Central memory CD8-positive, alpha-beta T cell (primary cell): ENCODE results near the gene HNF1B.

Source experiments
- ATAC-seq: fragments of 150-1000 bp; cut with Tn5 transposase; replicated peaks from 2 replicates; pipeline ENCODE4 v1.10.0; 2022; ENCODE audit warnings: mild to moderate bottlenecking, moderate FRiP score, moderate number of reproducible peaks; ENCODE audit not compliant: poor library complexity, severe bottlenecking; ENCODE audit errors: extremely low read depth
- DNase-seq, 2 donors: peaks; one replicate each; pipeline ENCODE4 v3.0.0; 2021; ENCODE audit warnings: low spot score in 2 of 2
- H3K27ac Mint-ChIP-seq: one replicate; pipeline ENCODE4 v1.8.0; 2022; ENCODE audit warnings: low read depth, mild to moderate bottlenecking, moderate library complexity, mixed read lengths
- H3K27me3 Mint-ChIP-seq: one replicate; pipeline ENCODE4 v1.8.0; 2022; ENCODE audit warnings: mixed read lengths
- H3K36me3 Mint-ChIP-seq: one replicate; pipeline ENCODE4 v1.8.0; 2022; ENCODE audit warnings: mild to moderate bottlenecking, moderate library complexity, mixed read lengths; ENCODE audit not compliant: insufficient read depth
- H3K4me1 Mint-ChIP-seq: one replicate; pipeline ENCODE4 v1.8.0; 2022; ENCODE audit warnings: mixed read lengths
- H3K4me3 Mint-ChIP-seq: one replicate; pipeline ENCODE4 v1.8.0; 2022; ENCODE audit warnings: mild to moderate bottlenecking, moderate library complexity, mixed read lengths
- H3K9me3 Mint-ChIP-seq: one replicate; pipeline ENCODE4 v1.8.0; 2022; ENCODE audit warnings: mixed read lengths

Gene HNF1B

GRCh38 chr17:37667039-37667438 lies 77.8 kb downstream of the HNF1B start:
- Mint-ChIP-seq H3K36me3 (no peaks in the 10 kb centered on the region), H3K9me3 (no peaks in the 10 kb centered on the region), H3K27ac (no peak overlapping the region), H3K4me3 (no peak overlapping the region), H3K27me3 (no peaks in the 10 kb centered on the region), H3K4me1 (no peaks in the 10 kb centered on the region)
- DNase-seq (no peak), ATAC-seq (no peak)

DNA sequence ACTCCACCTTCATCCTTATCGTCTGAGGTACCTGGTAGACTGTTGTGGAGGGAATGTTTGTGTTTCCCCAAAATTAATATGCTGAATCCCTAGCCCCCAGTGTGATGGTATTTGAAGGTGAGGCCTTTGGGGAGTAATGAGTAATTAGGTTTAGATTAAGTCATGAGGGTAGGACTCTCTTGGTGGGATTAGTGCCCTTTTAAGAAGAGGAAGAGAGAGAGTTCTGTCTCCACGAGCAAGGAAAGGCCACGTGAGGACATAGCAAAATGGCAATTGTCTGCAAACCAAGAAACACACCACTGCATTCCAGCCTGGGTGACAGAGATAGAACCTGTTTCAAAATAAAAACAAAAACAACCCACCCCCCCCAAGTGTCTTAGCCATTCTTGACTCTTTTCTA lies 80.6 kb downstream of the HNF1B start:
- DNase-seq (no peak), ATAC-seq (no peak)
- no peaks in the 10 kb centered on the region for H3K36me3 Mint-ChIP-seq
- H3K4me3 Mint-ChIP-seq, result no peak overlapping the region
- no peak overlapping the region for H3K27ac Mint-ChIP-seq
- H3K27me3 Mint-ChIP-seq, result peaks cover 9% of the 10 kb centered on the region
- no peaks in the 10 kb centered on the region for H3K9me3 Mint-ChIP-seq
- no peaks in the 10 kb centered on the region for H3K4me1 Mint-ChIP-seq

GRCh38 chr17:37662353-37662752 lies 82.5 kb downstream of the HNF1B start:
- ATAC-seq (no peak), DNase-seq (no peak)
- H3K9me3 Mint-ChIP-seq, result no peaks in the 10 kb centered on the region
- no peak overlapping the region for H3K27ac Mint-ChIP-seq
- no peaks in the 10 kb centered on the region for H3K4me1 Mint-ChIP-seq
- H3K27me3 Mint-ChIP-seq, result peaks cover 9% of the 10 kb centered on the region
- no peaks in the 10 kb centered on the region for H3K36me3 Mint-ChIP-seq
- no peak overlapping the region for H3K4me3 Mint-ChIP-seq

DNA sequence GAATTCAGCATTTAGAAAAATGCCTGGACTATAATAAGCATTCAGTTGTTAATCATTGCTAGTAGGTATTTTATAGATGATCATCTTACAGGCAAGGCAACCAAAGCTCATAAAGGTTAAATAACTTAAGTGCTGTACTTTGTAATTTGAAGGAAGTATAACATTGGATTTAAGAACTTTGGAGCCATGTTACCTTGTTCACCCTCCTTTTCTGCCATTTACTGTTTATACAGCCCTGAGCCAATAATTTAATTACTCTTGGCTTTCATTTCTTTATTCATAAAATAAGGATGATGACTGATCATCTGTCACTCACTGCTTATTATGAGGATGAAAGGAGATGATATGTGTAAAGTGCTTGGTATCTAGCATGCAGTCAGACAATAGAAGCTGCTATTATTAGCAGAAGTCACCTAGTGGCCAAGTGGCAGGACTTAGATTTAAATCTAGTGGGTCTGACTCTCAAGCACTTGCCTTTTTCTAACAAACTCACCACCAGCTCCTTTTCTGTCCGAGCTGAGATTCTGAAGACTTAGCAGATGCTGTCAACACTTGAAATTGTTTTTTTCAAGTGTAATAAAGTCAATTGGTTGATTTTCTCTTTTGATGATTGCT lies 83.4 kb downstream of the HNF1B start:
- ATAC-seq (no peak), DNase-seq (no peak)
- H3K27me3 Mint-ChIP-seq, result peaks cover 9% of the 10 kb centered on the region
- H3K4me1 Mint-ChIP-seq, result no peaks in the 10 kb centered on the region
- H3K4me3 Mint-ChIP-seq, result no peak overlapping the region
- H3K9me3 Mint-ChIP-seq, result no peaks in the 10 kb centered on the region
- no peaks in the 10 kb centered on the region for H3K36me3 Mint-ChIP-seq
- no peak overlapping the region for H3K27ac Mint-ChIP-seq

DNA sequence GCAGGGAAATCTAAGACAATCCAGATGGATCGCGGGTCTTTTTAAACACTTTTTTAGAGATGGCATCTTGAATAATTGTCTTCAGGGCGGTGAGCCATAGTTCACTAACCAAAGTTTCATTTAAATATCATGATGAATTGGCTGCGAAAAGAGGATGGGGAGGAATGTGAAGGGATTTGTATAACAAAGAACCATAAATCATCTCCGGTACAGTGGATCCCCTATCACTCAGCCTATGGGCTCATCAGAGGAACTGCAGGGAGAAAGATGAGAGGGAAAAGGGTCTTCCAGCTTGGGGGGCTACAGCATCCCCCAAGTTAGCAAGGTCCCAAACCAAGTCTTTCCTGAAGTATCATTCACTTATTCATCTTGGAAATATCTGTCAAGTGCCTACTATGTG lies 84.9 kb downstream of the HNF1B start:
- Mint-ChIP-seq H3K4me1 (no peaks in the 10 kb centered on the region), H3K9me3 (no peaks in the 10 kb centered on the region), H3K27me3 (peaks cover 9% of the 10 kb centered on the region), H3K27ac (no peak overlapping the region), H3K36me3 (no peaks in the 10 kb centered on the region), H3K4me3 (no peak overlapping the region)
- DNase-seq (no peak), ATAC-seq (no peak)

DNA sequence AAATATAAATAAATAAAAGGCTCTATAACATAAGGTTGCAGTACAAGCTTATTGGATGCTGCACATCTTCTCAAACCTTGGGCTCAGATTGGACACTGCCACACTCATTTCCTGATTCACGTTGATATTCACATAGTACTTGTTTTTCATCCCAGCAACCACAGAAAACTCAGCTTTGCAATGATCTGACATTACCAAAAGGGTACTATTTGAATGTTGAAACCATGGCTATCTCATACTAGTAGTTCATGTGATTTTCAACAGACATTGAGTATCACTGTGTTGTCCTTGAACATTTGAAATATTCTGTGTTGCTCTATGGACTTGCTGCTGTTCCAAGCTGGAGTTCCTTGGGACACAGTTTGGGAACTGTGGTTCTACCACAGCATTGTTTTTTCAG lies 87.7 kb downstream of the HNF1B start:
- no peak overlapping the region for H3K4me3 Mint-ChIP-seq
- H3K9me3 Mint-ChIP-seq, result no peaks in the 10 kb centered on the region
- H3K36me3 Mint-ChIP-seq, result no peaks in the 10 kb centered on the region
- H3K4me1 Mint-ChIP-seq, result no peaks in the 10 kb centered on the region
- H3K27ac Mint-ChIP-seq, result no peak overlapping the region
- peaks cover 10% of the 10 kb centered on the region for H3K27me3 Mint-ChIP-seq
- DNase-seq (no peak), ATAC-seq (no peak)

DNA sequence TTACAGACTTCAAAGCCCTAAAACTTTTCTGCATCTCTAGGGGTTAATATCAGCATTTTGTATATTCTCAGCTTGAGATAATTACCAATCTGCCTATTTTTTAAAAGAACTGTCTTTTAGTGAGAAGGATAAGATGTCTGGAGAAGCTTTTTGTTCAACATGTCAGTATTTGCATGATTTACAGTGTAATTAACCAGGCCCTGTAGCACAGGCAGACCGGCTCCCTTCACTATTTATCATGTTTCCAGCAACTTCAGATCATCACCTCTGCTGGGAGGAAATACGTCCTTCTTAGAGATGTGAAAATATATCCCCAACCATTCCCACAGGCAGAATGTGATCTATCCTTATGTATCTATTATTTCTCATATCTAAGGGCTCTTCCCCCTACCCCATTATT lies 93.0 kb downstream of the HNF1B start:
- no peaks in the 10 kb centered on the region for H3K4me1 Mint-ChIP-seq
- no peak for ATAC-seq
- no peak overlapping the region for H3K27ac Mint-ChIP-seq
- peaks cover 2% of the 10 kb centered on the region for H3K36me3 Mint-ChIP-seq
- peaks cover 46% of the 10 kb centered on the region for H3K27me3 Mint-ChIP-seq
- no peak for DNase-seq
- H3K9me3 Mint-ChIP-seq, result no peaks in the 10 kb centered on the region
- no peak overlapping the region for H3K4me3 Mint-ChIP-seq

DNA sequence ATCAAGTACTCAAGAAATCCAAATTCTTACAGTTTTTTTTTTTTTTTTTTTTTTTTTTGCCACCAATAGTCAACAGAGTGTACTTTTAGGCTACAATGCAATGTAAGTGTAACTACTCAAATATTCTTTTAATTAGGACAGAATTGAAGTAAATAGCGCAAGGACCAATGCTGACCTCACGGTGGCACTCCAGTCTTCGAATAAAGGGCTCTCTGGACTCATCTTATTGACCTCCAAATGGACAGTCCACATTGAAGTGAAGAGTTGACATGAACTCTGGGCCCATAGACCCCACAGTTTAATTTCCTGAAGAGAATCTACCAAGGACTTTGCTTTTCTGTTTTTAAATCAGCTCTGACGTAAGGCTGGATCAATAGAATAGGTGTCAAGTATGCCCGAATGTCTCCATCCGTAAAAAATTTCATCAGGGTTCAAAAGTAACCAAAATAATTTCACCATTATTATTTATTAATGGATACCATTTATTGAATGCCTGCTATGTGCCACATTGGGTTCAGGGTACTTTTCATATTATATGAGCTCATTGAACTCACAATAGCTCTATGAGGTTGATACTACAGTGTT lies 94.3 kb downstream of the HNF1B start:
- Mint-ChIP-seq H3K4me1 (no peaks in the 10 kb centered on the region), H3K9me3 (no peaks in the 10 kb centered on the region), H3K27ac (no peak overlapping the region), H3K27me3 (peaks cover 60% of the 10 kb centered on the region), H3K36me3 (peaks cover 2% of the 10 kb centered on the region), H3K4me3 (no peak overlapping the region)
- no peak for ATAC-seq
- no peak for DNase-seq

- H3K9me3 Mint-ChIP-seq, result no peaks in the 10 kb centered on the region
- peaks cover 5% of the 10 kb centered on the region for H3K4me1 Mint-ChIP-seq
- peaks cover 2% of the 10 kb centered on the region for H3K36me3 Mint-ChIP-seq
- DNase-seq (no peak), ATAC-seq (no peak)
- H3K27me3 Mint-ChIP-seq, result peaks cover 77% of the 10 kb centered on the region
- H3K27ac Mint-ChIP-seq, result no peak overlapping the region
- no peak overlapping the region for H3K4me3 Mint-ChIP-seq
Observed at GRCh38 chr17:37648555-37648954, 96.3 kb downstream of the HNF1B start.

DNA sequence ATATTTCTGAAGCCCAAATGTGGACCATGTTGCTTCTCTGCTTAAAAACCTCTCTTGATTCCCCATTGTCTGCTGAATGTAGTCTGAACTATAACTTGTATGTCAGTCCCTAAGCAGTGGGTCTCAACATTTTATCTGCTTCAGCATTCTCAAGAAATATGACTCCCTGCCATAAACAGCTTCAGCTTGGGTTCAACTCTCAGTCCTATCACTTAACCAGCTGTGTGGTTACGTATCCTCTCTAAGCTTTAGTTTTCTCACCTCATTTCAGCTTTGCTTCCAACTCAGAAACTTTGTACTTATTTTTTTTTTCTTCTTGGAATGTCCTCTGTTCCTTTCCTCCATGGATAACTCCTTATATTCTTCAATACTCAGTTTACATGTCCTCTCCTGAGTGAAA lies 97.0 kb downstream of the HNF1B start:
- peaks cover 79% of the 10 kb centered on the region for H3K27me3 Mint-ChIP-seq
- ATAC-seq (no peak), DNase-seq (no peak)
- H3K4me1 Mint-ChIP-seq, result peaks cover 6% of the 10 kb centered on the region
- H3K36me3 Mint-ChIP-seq, result peaks cover 5% of the 10 kb centered on the region
- H3K27ac Mint-ChIP-seq, result no peak overlapping the region
- H3K9me3 Mint-ChIP-seq, result no peaks in the 10 kb centered on the region
- H3K4me3 Mint-ChIP-seq, result no peak overlapping the region

GRCh38 chr17:37643869-37644268 lies 101.0 kb downstream of the HNF1B start:
- Mint-ChIP-seq H3K36me3 (peaks cover 26% of the 10 kb centered on the region), H3K27ac (peak overlapping the region; percentile 88), H3K4me1 (peaks cover 25% of the 10 kb centered on the region), H3K27me3 (peaks cover 47% of the 10 kb centered on the region), H3K4me3 (peak overlapping the region; percentile 86), H3K9me3 (no peaks in the 10 kb centered on the region)
- DNase-seq (no peak), ATAC-seq (no peak)

- H3K27me3 Mint-ChIP-seq, result peaks cover 41% of the 10 kb centered on the region
- H3K9me3 Mint-ChIP-seq, result no peaks in the 10 kb centered on the region
- H3K4me3 Mint-ChIP-seq, result peak within 1 kb of the TSS; percentile 86
- H3K27ac Mint-ChIP-seq, result peak within 1 kb of the TSS; percentile 88
- peaks cover 27% of the 10 kb centered on the region for H3K4me1 Mint-ChIP-seq
- peak; percentile 95 for ATAC-seq
- peak; percentile 76 to 81 for DNase-seq
- peaks cover 32% of the 10 kb centered on the region for H3K36me3 Mint-ChIP-seq
Observed at GRCh38 chr17:37643118-37643766, 101.6 kb downstream of the HNF1B start, which contains the start of gene DDX52. Gene DDX52 (minus strand): TSS chr17:37643446. CDS start chr17:37643420, 26 bp downstream.

GRCh38 chr17:37642681-37643080 lies 102.2 kb downstream of the HNF1B start:
- Mint-ChIP-seq H3K4me3 (peak overlapping the region; percentile 86), H3K36me3 (peaks cover 35% of the 10 kb centered on the region), H3K27ac (peak overlapping the region; percentile 88), H3K9me3 (no peaks in the 10 kb centered on the region), H3K27me3 (peaks cover 35% of the 10 kb centered on the region), H3K4me1 (peaks cover 30% of the 10 kb centered on the region)
- ATAC-seq, result peak; percentile 53
- no peak for DNase-seq
